ENCODE measurements around the gene DNASE1L3.

DNA sequence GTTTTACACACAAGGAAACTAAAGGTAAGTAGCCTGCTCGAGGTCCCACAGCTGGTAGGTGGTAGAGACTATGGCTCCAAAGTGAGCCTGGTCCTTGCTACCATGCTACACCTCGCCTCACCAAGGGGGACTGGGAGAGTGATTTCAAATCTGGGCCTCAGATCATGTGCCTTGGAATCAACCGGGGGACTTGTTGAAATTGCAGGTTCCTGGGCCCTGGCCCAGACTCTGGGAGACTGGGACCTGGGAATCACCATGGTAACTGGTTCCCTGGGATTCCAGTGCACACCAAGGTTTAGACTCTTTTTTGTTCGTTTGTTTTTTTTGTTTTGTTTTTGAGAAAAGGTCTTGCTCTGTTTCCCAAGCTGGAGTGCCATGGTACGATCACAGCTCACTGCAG lies 21.1 kb downstream of the DNASE1L3 start:
- TF ChIP-seq, protein P1, sequence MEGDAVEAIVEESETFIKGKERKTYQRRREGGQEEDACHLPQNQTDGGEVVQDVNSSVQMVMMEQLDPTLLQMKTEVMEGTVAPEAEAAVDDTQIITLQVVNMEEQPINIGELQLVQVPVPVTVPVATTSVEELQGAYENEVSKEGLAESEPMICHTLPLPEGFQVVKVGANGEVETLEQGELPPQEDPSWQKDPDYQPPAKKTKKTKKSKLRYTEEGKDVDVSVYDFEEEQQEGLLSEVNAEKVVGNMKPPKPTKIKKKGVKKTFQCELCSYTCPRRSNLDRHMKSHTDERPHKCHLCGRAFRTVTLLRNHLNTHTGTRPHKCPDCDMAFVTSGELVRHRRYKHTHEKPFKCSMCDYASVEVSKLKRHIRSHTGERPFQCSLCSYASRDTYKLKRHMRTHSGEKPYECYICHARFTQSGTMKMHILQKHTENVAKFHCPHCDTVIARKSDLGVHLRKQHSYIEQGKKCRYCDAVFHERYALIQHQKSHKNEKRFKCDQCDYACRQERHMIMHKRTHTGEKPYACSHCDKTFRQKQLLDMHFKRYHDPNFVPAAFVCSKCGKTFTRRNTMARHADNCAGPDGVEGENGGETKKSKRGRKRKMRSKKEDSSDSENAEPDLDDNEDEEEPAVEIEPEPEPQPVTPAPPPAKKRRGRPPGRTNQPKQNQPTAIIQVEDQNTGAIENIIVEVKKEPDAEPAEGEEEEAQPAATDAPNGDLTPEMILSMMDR (IDR thresholded peaks at IDR 0.05; ENCODE audit: low read depth, low read length, poor library complexity, severe bottlenecking), result no peak
- TF ChIP-seq EZH2phosphoT487 (IDR thresholded peaks at IDR 0.05; ENCODE audit: borderline replicate concordance, low read length), result no peak
